HepG2 (cell line): ENCODE data around the gene RAC3. TPM values are rescaled to one million over a fixed set of nuclear protein-coding genes. Genes with fewer than 3 reads are reported as not detected.

Experiments used
- CC2D1A ChIP-seq: sonication (generic); formaldehyde crosslinking; IDR thresholded peaks from 2 replicates; pipeline ENCODE4 v1.8.1; 2023; ENCODE audit warnings: mild to moderate bottlenecking, missing genetic modification reagents
- CHCHD3 ChIP-seq: sonication (generic); formaldehyde crosslinking; IDR thresholded peaks from 2 replicates; pipeline ENCODE4 v1.8.0; 2022; ENCODE audit warnings: mild to moderate bottlenecking, missing genetic modification reagents, moderate library complexity
- FOSL1 ChIP-seq: sonication (generic); formaldehyde crosslinking; IDR thresholded peaks from 2 replicates; pipeline ENCODE4 v1.9.0; 2021; ENCODE audit warnings: missing genetic modification reagents, borderline replicate concordance
- GMEB1 ChIP-seq: sonication (generic); formaldehyde crosslinking; IDR thresholded peaks from 2 replicates; pipeline ENCODE4 v1.5.1; 2020; ENCODE audit warnings: missing genetic modification reagents, mild to moderate bottlenecking, borderline replicate concordance
- KDM3A ChIP-seq: IDR thresholded peaks from 2 replicates; pipeline ENCODE4 v1.6.1; 2018; ENCODE audit warnings: low read depth, missing compliant biosample characterization
- MEIS1 ChIP-seq: sonication (generic); formaldehyde crosslinking; IDR thresholded peaks from 2 replicates; pipeline ENCODE4 v1.9.0; 2021; ENCODE audit warnings: mild to moderate bottlenecking, missing genetic modification reagents, moderate library complexity, borderline replicate concordance
- MTA1 ChIP-seq: sonication (generic); formaldehyde crosslinking; IDR thresholded peaks from 2 replicates; pipeline ENCODE4 v1.4.0; 2020; ENCODE audit warnings: missing genetic modification reagents, mild to moderate bottlenecking, borderline replicate concordance
- MYPOP ChIP-seq: sonication (generic); formaldehyde crosslinking; IDR thresholded peaks from 2 replicates; pipeline ENCODE4 v1.8.1; 2023; ENCODE audit warnings: mild to moderate bottlenecking, moderate library complexity, missing genetic modification reagents
- PHF5A ChIP-seq: IDR thresholded peaks from one replicate; pipeline ENCODE4 v1.6.1; 2018; ENCODE audit warnings: low read depth, missing genetic modification reagents; ENCODE audit not compliant: unreplicated experiment
- POGZ ChIP-seq: sonication (generic); formaldehyde crosslinking; IDR thresholded peaks from 2 replicates; pipeline ENCODE4 v1.4.0; 2020; ENCODE audit warnings: mild to moderate bottlenecking, missing genetic modification reagents
- PREB ChIP-seq: sonication (generic); formaldehyde crosslinking; IDR thresholded peaks from 2 replicates; pipeline ENCODE4 v1.4.0; 2020; ENCODE audit warnings: missing genetic modification reagents
- SAP130 ChIP-seq: IDR thresholded peaks from 2 replicates; pipeline ENCODE4 v1.6.1; 2016; ENCODE audit warnings: low read depth
- SIX4 ChIP-seq: sonication (generic); formaldehyde crosslinking; IDR thresholded peaks from 2 replicates; pipeline ENCODE4 v1.4.0; 2020; ENCODE audit warnings: missing genetic modification reagents
- SUZ12 ChIP-seq: fragments of 150-350 bp; IDR thresholded peaks from 2 replicates; pipeline ENCODE4 v1.6.1; 2014; ENCODE audit warnings: low read depth, low read length
- TAF1 ChIP-seq: sonication (generic); formaldehyde crosslinking; IDR thresholded peaks from 2 replicates; pipeline ENCODE4 v1.4.0; 2020; ENCODE audit warnings: missing genetic modification reagents
- TFDP2 ChIP-seq: sonication (generic); formaldehyde crosslinking; IDR thresholded peaks from 2 replicates; pipeline ENCODE4 v1.4.0; 2020; ENCODE audit warnings: missing genetic modification reagents
- ZC3H13 ChIP-seq: sonication (generic); formaldehyde crosslinking; IDR thresholded peaks from 2 replicates; pipeline ENCODE4 v1.8.1; 2023; ENCODE audit warnings: mild to moderate bottlenecking, missing genetic modification reagents, moderate library complexity
- ZFX ChIP-seq: sonication (generic); formaldehyde crosslinking; IDR thresholded peaks from 2 replicates; pipeline ENCODE4 v1.4.0; 2020; ENCODE audit warnings: mild to moderate bottlenecking, low read depth, missing genetic modification reagents, moderate library complexity
- ZNF205 ChIP-seq: IDR thresholded peaks from 2 replicates; pipeline ENCODE4 v1.6.1; 2018; ENCODE audit warnings: missing biosample characterization, missing genetic modification reagents
- ZNF333 ChIP-seq: sonication (generic); formaldehyde crosslinking; IDR thresholded peaks from 2 replicates; pipeline ENCODE4 v1.4.0; 2020; ENCODE audit warnings: mild to moderate bottlenecking, missing genetic modification reagents, borderline replicate concordance
- ZNF354B ChIP-seq: sonication (generic); formaldehyde crosslinking; IDR thresholded peaks from 2 replicates; pipeline ENCODE4 v1.8.0; 2022; ENCODE audit warnings: mild to moderate bottlenecking, missing genetic modification reagents
- ZNF629 ChIP-seq: sonication (generic); formaldehyde crosslinking; conservative IDR thresholded peaks from 2 replicates; pipeline ENCODE4 v1.5.0; 2020; ENCODE audit warnings: missing genetic modification reagents
- ZNF737 ChIP-seq: sonication (generic); formaldehyde crosslinking; IDR thresholded peaks from 2 replicates; pipeline ENCODE4 v1.5.0; 2020; ENCODE audit warnings: missing genetic modification reagents, mild to moderate bottlenecking, borderline replicate concordance
- polyA plus RNA-seq, 8 experiments: library from polyadenylated mRNA; depleted of rRNA in 3 of 8; stranded (reverse) in 7 of 8; unstranded in 1 of 8; fragments of >200 nt; fragmentation: Illumina TruSeq in 4 of 8; extraction: Trizol in 4 of 8; gene quantifications; 2 replicates each; pipeline versions ENCODE4 v1.2.1 to v1.2.3, GENCODE V29; 2011 to 2016; ENCODE audit warnings: low read depth in 4 of 8, missing spikeins in 1 of 8, mixed read lengths in 1 of 8; ENCODE audit not compliant: insufficient read depth in 1 of 8
- total RNA-seq, 5 experiments: library from RNA; depleted of rRNA; stranded (reverse); fragments of >200 nt; fragmentation: Illumina TruSeq; extraction: Trizol; gene quantifications; 2 replicates each; pipeline ENCODE4 v1.2.3, GENCODE V29; 2016; ENCODE audit warnings: low read depth in 1 of 5
- TF ChIP-seq, protein P1 (sequence below): sonication (generic); formaldehyde crosslinking; IDR thresholded peaks from 2 replicates; pipeline ENCODE4 v1.4.0; 2020; ENCODE audit warnings: mild to moderate bottlenecking, missing genetic modification reagents

Gene RAC3
- total and polyA plus RNA-seq, 2 of the 13 experiments (the other 11 are each of a cell fraction or from before 2014, with no cell fraction given): 10.5 to 21.3 TPM

GRCh38 chr17:82065638-82066303 lies 34.3 kb downstream of the RAC3 start, which contains the start of gene DUS1L (continued):
- TF ChIP-seq POGZ (CRISPR knock-in tag) (peak; percentile 94), ZNF629 (CRISPR knock-in tag) (peak; percentile 33; the same call in 1 of the 2 replicates), TFDP2 (peak; percentile 55; the same call in 1 of the 2 replicates), CHCHD3 (CRISPR knock-in tag) (no peak), GMEB1 (CRISPR knock-in tag) (peak; percentile 86), ZNF354B (CRISPR knock-in tag) (no peak), CC2D1A (0 out of 2 replicates have a peak, but pooled peaks have one; percentile 15), PHF5A (CRISPR knock-in tag) (peak; percentile 69), SUZ12 (0 out of 2 replicates have a peak, but pooled peaks have one; percentile 9), ZNF333 (CRISPR knock-in tag) (no peak), KDM3A (peak; percentile 97), FOSL1 (CRISPR knock-in tag) (no peak), TAF1 (CRISPR knock-in tag) (peak; percentile 89), MEIS1 (CRISPR knock-in tag) (peak; percentile 62; the same call in 1 of the 2 replicates), PREB (CRISPR knock-in tag) (no peak), ZNF205 (CRISPR knock-in tag) (peak; percentile 94), MYPOP (CRISPR knock-in tag) (no peak; the same call in 1 of the 2 replicates), ZNF737 (CRISPR knock-in tag) (no peak), ZC3H13 (peak; percentile 80; the same call in 1 of the 2 replicates), MTA1 (peak; percentile 90; the same call in 1 of the 2 replicates), ZFX (CRISPR knock-in tag) (peak; percentile 96), SIX4 (CRISPR knock-in tag) (peak; percentile 60; the same call in 1 of the 2 replicates), SAP130 (CRISPR knock-in tag) (peak; percentile 88)
- TF ChIP-seq, protein P1, sequence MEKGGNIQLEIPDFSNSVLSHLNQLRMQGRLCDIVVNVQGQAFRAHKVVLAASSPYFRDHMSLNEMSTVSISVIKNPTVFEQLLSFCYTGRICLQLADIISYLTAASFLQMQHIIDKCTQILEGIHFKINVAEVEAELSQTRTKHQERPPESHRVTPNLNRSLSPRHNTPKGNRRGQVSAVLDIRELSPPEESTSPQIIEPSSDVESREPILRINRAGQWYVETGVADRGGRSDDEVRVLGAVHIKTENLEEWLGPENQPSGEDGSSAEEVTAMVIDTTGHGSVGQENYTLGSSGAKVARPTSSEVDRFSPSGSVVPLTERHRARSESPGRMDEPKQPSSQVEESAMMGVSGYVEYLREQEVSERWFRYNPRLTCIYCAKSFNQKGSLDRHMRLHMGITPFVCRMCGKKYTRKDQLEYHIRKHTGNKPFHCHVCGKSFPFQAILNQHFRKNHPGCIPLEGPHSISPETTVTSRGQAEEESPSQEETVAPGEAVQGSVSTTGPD (CRISPR knock-in tag): no peak
